Liver (tissue), 9 donors: ENCODE measurements around the gene PTPRD. TPM values are rescaled to one million over a fixed set of nuclear protein-coding genes. Genes with fewer than 3 reads are reported as not detected.

Experiments used
- DNase-seq: peaks from one replicate; pipeline ENCODE4 v3.0.0-alpha.2; 2017; ENCODE audit warnings: low spot score
- H3K27ac ChIP-seq, 2 donors: one replicate each; pipeline ENCODE4 v1.7.0; 2013; ENCODE audit warnings: inconsistent platforms in 2 of 2, low read length in 2 of 2, control low read depth in 1 of 2, low read depth in 1 of 2, mild to moderate bottlenecking in 1 of 2
- H3K27me3 ChIP-seq, 4 donors: one replicate each; pipeline versions ENCODE4 v1.6.1 to v1.7.0; 2013; ENCODE audit warnings: low read length in 3 of 4, inconsistent platforms in 1 of 4, mild to moderate bottlenecking in 1 of 4, moderate library complexity in 1 of 4; ENCODE audit not compliant: control insufficient read depth in 4 of 4, insufficient read depth in 4 of 4
- H3K36me3 ChIP-seq, 4 donors: one replicate each; pipeline versions ENCODE4 v1.6.1 to v1.7.0; 2013; ENCODE audit warnings: low read length in 3 of 4, mild to moderate bottlenecking in 3 of 4, low read depth in 1 of 4, moderate library complexity in 1 of 4; ENCODE audit not compliant: control insufficient read depth in 4 of 4, insufficient read depth in 3 of 4
- H3K4me1 ChIP-seq, 4 donors: one replicate each; pipeline versions ENCODE4 v1.6.1 to v1.7.0; 2013; ENCODE audit warnings: low read length in 3 of 4, mild to moderate bottlenecking in 3 of 4, moderate library complexity in 1 of 4; ENCODE audit not compliant: control insufficient read depth in 4 of 4, insufficient read depth in 4 of 4
- H3K4me3 ChIP-seq, 3 donors: one replicate each; pipeline versions ENCODE4 v1.6.1 to v1.7.0; 2013; ENCODE audit warnings: low read length in 3 of 3, control low read depth in 1 of 3, low read depth in 1 of 3, mild to moderate bottlenecking in 1 of 3
- H3K9ac ChIP-seq, 2 donors: one replicate each; pipeline ENCODE4 v1.7.0; 2013; ENCODE audit warnings: low read length in 2 of 2, mild to moderate bottlenecking in 2 of 2, moderate library complexity in 2 of 2, control low read depth in 1 of 2, low read depth in 1 of 2
- H3K9me3 ChIP-seq, 4 donors: one replicate each; pipeline versions ENCODE4 v1.6.1 to v1.7.0; 2013; ENCODE audit warnings: low read length in 3 of 4; ENCODE audit not compliant: control insufficient read depth in 4 of 4
- ATF3 ChIP-seq: IDR thresholded peaks from 2 replicates; pipeline ENCODE4 v1.6.1; 2016; ENCODE audit warnings: antibody characterized with exemption
- CTCF ChIP-seq: fragments of 150-350 bp; IDR thresholded peaks from 2 replicates; pipeline ENCODE4 v1.5.1; 2017; ENCODE audit warnings: improper control_type of control experiment, low read depth, low read length; ENCODE audit not compliant: missing input control
- EGR1 ChIP-seq, 2 donors: IDR thresholded peaks; 2 replicates each; pipeline ENCODE4 v1.6.1; 2016 to 2018; ENCODE audit warnings: antibody characterized with exemption in 2 of 2, low read depth in 2 of 2
- FOXA1 ChIP-seq: IDR thresholded peaks from 2 replicates; pipeline ENCODE4 v1.6.1; 2016; ENCODE audit warnings: antibody characterized with exemption
- FOXA2 ChIP-seq: IDR thresholded peaks from 2 replicates; pipeline ENCODE4 v1.6.1; 2016; ENCODE audit warnings: antibody characterized with exemption
- GABPA ChIP-seq, 2 donors: IDR thresholded peaks in 1 of 2; conservative IDR thresholded peaks in 1 of 2; 2 replicates each; pipeline ENCODE4 v1.6.1; 2016; ENCODE audit warnings: antibody characterized with exemption in 2 of 2, mild to moderate bottlenecking in 1 of 2, moderate library complexity in 1 of 2
- HNF4G ChIP-seq: IDR thresholded peaks from 2 replicates; pipeline ENCODE4 v1.6.1; 2016; ENCODE audit warnings: antibody characterized with exemption
- JUND ChIP-seq, 2 donors: IDR thresholded peaks; 2 replicates each; pipeline ENCODE4 v1.6.1; 2016; ENCODE audit warnings: antibody characterized with exemption in 2 of 2
- MAX ChIP-seq: IDR thresholded peaks from 2 replicates; pipeline ENCODE4 v1.6.1; 2016; ENCODE audit warnings: antibody characterized with exemption
- NR2F2 ChIP-seq: IDR thresholded peaks from 2 replicates; pipeline ENCODE4 v1.6.1; 2016; ENCODE audit warnings: antibody characterized with exemption
- RAD21 ChIP-seq, 2 donors: IDR thresholded peaks; 2 replicates each; pipeline ENCODE4 v1.6.1; 2016; ENCODE audit warnings: antibody characterized with exemption in 2 of 2, mild to moderate bottlenecking in 2 of 2
- REST ChIP-seq: IDR thresholded peaks from 2 replicates; pipeline ENCODE4 v1.6.1; 2016; ENCODE audit warnings: antibody characterized with exemption, mild to moderate bottlenecking
- RXRA ChIP-seq, 2 donors: IDR thresholded peaks; 2 replicates each; pipeline ENCODE4 v1.6.1; 2017 to 2018; ENCODE audit warnings: antibody characterized with exemption in 2 of 2, mild to moderate bottlenecking in 1 of 2
- SP1 ChIP-seq: IDR thresholded peaks from 2 replicates; pipeline ENCODE4 v1.6.1; 2018; ENCODE audit warnings: antibody characterized with exemption, mild to moderate bottlenecking
- TAF1 ChIP-seq: conservative IDR thresholded peaks from 2 replicates; pipeline ENCODE4 v1.6.1; 2016; ENCODE audit warnings: antibody characterized with exemption, mild to moderate bottlenecking
- YY1 ChIP-seq: IDR thresholded peaks from 2 replicates; pipeline ENCODE4 v1.6.1; 2016; ENCODE audit warnings: antibody characterized with exemption, mild to moderate bottlenecking
- WGBS: extraction: QIAGEN DNeasy Blood & Tissue Kit; methylation state at CpG from one replicate; pipeline ENCODE4 v1.1.7; 2013; 5-methylcytosine and 5-hydroxymethylcytosine counted together
- polyA plus RNA-seq, 2 donors: library from polyadenylated mRNA; stranded (reverse) in 1 of 2; unstranded in 1 of 2; fragments of 200-250 nt in 1 of 2; fragments of >200 nt in 1 of 2; fragmentation: Nextera tagmentation in 1 of 2; extraction: Ambion mirVana in 1 of 2; gene quantifications; one replicate each; pipeline versions ENCODE4 v1.2.1 to v1.2.3, GENCODE V29; 2013 to 2015
- total RNA-seq, 2 donors: library from RNA; depleted of rRNA; stranded (reverse); fragments of >200 nt; gene quantifications; one replicate each; pipeline ENCODE4 v1.2.3, GENCODE V29; 2014
- donor health status: healthy.
- donor health status: healthy.
- donor health status: healthy.
- donor health status: healthy.
- donor health status: healthy.

Gene PTPRD
- total and polyA plus RNA-seq, 4 donors: 0.78 to 34.2 (median 4.7) TPM

- Histone ChIP-seq H3K9ac (no peak overlapping the region), H3K4me3 (no peak overlapping the region), H3K36me3 (no peaks in the 10 kb centered on the region), H3K4me1 (no peaks in the 10 kb centered on the region), H3K9me3 (peaks cover 0 to 2% (median under 1%) of the 10 kb centered on the region in 4 donors), H3K27me3 (no peaks in the 10 kb centered on the region), H3K27ac (no peak overlapping the region)
- 45% methylated on average over 3 of the region's 3 CpGs for WGBS
- TF ChIP-seq JUND (IDR thresholded peaks at IDR 0.05) (no peak), REST (no peak), YY1 (no peak), HNF4G (no peak), EGR1 (IDR thresholded peaks at IDR 0.05; ENCODE audit: low read depth in 2 of 2) (no peak), CTCF (no peak), GABPA (IDR thresholded peaks at IDR 0.05 in 1 of 2, conservative IDR thresholded peaks at IDR 0.05 in 1 of 2) (no peak), FOXA1 (no peak), FOXA2 (no peak), TAF1 (no peak), SP1 (no peak), RXRA (IDR thresholded peaks at IDR 0.05) (no peak), RAD21 (IDR thresholded peaks at IDR 0.05) (no peak), MAX (no peak), NR2F2 (no peak), ATF3 (no peak)
- no peak for DNase-seq
These were observed 18.3 kb downstream of the PTPRD start for GRCh38 chr9:10594482-10594881.

- Histone ChIP-seq H3K4me3 (no peak overlapping the region), H3K4me1 (no peaks in the 10 kb centered on the region), H3K9me3 (peaks cover 1 to 10% (median 3%) of the 10 kb centered on the region in 4 donors), H3K27me3 (no peaks in the 10 kb centered on the region), H3K36me3 (no peaks in the 10 kb centered on the region), H3K27ac (no peak overlapping the region), H3K9ac (no peak overlapping the region)
- TF ChIP-seq FOXA1: no peak
- 77% methylated on average over 6 of the region's 6 CpGs for WGBS
- DNase-seq: no peak
These were observed 26.4 kb downstream of the PTPRD start for GRCh38 chr9:10586407-10586806.
